NCI-H1694 (cell line): ENCODE measurements around the gene SRP68.
"Not testable (repeated sequence)": the region's sequence is repeated elsewhere in the genome, so short reads cannot be mapped to it uniquely, and the experiment has no call there.

Experiments
- DNase-seq: peaks from one replicate; lab custom pipeline; 2025; lab: John Stamatoyannopoulos, UW

SRP68 gene

DNA sequence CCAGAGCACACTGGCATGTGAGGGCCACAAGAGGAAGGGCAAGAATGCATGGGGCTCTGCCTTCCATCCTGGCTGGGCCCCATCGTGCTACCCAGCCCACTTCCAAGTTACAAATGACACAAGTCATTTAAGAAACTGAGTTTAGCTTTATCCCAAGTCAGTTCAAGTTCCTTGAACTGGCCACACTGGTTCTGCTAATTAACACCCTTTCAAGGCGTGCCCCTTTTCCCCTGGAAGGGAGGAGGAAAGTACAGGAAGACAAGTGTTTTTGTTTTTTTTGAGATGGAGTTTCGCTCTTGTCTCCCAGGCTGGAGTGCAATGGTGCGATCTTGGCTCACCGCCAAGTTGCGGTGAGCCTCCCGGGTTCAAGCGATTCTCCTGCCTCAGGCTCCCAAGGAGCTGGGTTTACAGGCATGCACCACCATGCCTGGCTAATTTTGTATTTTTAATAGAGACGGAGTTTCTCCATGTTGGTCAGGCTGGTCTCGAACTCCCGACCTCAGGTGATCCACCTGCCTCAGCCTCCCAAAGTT is 27.8 kb downstream of the SRP68 start:
- DNase-seq = not testable (repeated sequence)

DNA sequence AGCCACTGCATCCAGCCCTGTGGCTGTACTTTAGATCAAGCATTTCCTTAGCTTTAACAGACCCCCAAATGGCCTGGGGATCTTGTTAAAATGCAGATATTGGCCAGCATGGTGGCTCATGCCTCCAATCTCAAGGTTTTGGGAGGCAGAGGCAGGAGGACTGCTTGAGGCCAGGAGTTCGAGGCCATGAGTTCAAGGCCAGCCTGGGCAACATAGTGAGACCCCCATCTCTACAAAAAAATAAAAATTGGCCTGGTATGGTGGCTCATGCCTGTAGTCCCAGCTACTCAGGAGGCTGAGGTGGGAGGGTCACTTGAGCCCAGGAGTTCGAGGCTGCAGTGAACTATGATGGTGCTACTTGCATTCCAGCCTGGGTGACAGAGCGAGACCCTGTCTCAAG is 29.4 kb downstream of the SRP68 start:
- DNase-seq = not testable (repeated sequence)

DNA sequence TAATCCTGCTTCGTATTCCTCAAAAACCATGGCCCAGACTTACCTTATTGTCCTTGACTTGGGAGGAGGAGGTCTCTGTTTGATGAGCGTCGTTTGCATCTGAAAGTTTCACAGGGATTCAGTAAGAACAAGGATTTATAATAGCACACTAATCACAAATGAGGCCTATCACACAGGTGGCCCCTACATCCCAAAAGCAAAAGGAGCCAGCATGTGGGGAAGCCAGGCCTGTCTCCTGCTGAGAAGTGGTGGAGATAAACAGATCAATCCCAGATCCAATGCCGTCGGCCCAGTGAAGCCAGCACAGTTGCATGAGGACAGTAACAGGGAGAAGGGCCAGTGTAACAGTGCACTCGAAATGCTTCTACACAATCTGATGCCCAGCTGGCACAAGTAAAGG is 31.9 kb downstream of the SRP68 start:
- DNase-seq = no peak

DNA sequence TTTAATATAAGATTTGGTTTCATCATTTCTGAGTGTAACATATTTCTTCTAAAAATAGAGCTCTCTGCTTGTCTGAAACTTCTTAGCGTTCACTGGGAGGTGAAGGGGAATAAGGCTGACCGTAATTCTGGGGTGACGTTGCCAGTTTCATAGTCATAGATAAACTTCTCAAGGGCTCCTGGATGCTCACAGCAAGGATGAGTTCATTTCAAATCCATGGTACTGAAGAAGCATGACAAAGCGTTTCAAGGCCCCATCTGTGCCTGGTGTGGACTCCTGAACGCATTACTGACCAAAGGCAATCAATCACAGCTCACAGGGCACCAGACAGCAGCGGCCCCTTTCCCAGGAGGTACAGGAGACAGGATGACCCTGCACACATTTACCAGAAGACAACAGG is 33.2 kb downstream of the SRP68 start:
- DNase-seq = no peak

DNA sequence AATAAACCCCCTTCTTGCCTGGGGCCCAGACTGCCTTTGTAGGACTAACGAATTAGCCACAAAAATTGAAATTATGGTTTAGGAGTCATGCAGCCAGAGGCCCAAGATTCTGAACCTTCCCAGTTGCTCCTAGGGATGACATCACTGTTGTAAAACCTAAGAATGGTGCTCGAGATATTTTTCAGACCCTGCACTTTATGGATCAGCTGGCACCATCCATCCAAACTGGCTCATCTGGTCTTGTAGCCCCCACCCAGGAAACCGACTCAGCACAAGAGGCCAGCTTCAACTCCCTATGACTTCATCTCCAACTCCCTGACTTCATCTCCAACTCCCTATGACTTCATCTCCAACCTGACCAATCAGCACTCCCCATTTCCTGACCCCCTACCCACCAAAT is 34.3 kb downstream of the SRP68 start:
- no peak for DNase-seq

DNA sequence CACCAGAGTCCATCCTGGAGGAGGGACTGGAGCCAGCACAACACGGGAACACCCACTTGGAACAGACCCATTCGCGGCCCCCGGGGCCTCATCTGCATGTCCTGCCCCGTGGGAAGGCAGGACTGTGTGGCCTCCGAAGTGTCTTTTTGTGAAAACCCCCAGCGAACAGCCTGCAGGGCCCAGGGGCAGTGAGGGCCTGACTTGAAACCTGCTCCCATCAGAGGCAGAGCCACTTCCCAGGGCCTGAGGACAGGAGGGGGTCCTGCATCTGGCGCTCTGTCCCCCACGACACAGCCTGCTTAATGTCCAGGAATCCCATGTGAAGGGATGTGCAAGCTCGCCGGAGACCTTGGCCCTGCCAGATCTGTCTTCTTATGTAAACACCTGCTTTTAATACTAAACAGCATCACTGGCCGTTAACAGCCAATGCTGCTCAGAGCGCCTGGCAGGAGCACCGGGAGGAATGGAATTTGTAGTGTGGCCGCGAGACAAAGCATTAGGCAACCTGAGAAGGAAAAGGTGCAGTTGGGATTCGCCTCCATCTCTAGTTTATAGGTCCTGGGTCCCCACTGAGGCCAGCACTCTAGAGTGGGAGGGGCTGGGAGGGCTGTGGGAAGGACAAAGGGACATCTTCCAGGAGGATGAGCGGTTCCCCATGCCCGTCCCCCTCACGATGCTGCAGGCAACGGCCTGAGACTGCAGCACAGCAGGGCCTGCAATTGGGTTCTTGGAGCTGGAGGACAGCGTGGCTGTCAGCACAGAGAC is 35.6 kb downstream of the SRP68 start:
- DNase-seq = no peak

DNA sequence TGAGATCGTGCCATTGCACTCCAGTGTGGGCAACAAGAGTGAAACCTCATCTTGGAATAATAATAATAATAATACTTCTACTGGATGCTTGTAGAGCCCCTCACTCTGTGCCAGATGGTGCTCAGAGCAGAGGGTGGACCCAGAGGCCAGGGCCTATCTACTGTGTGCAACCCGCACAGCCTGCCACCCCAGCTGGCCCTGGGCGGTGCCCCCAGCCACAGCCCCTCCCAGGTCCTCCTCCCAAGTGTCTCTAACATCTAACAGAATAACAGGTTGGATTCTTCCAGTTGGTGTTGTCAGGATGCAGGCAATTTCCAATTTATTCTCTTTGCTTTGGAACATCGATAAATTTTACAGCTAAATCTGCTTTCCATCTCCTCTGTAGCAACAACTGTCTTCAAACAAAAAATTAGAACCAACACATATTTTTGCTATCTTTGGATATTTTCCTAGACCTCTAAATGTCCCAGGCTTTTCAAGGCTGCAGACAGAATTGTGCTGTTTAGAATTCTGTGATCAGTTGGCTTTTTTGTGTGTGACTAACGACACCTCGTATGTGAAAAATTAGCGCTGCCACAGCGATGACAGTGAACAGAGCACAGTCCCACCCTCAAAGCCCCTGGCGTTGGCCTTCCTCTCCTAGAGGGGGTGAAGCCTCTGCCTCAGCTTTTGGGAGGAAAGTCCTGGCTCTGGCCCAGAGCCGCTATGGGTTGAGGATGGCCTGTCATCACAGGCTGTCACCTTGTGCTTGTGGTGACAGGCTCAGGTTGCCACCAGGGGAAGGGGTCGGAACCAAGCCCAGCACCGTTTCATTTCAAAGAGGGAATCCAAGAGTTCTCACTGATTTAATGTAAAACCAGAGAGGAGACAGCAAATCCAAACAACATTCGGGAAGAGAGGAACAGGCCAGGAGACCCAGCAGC is 37.6 kb downstream of the SRP68 start:
- peak; percentile 27 for DNase-seq

DNA sequence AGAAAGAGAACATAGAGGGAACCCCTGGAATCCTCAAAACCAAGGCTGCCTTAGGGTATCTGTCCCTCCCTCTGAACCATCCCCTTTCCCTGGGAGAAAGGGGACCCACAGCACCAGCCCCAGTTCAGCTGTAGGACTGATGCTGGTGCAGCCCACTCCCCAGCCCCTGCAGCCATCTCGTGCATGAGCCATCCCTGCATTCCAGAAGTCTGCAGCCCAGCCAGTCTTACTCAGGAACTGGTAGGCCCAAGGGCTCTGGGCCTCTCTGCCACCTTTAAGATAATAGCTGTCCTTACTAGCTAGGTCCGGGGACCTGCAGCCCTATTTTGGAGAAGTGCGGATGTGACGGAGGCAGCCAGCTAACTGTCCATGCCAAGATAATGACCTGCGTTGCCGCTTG is 39.2 kb downstream of the SRP68 start:
- DNase-seq = no peak

DNA sequence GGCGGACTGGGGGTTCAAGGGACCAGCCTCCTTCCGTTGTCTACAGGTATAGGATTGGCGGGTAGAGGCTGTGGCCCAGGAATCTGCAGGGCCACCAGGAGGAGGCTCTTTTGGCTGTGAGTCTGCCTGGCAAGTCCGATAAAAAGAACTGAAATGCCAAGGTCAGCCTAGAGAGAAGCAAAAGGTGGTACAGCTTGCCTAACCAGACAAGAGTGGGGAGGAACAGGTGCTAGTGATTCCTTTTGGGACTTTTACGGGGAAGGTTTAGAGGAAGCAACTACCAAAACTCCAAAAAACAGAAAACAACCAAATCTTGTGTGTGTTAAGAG is 39.6 kb downstream of the SRP68 start:
- no peak for DNase-seq

DNA sequence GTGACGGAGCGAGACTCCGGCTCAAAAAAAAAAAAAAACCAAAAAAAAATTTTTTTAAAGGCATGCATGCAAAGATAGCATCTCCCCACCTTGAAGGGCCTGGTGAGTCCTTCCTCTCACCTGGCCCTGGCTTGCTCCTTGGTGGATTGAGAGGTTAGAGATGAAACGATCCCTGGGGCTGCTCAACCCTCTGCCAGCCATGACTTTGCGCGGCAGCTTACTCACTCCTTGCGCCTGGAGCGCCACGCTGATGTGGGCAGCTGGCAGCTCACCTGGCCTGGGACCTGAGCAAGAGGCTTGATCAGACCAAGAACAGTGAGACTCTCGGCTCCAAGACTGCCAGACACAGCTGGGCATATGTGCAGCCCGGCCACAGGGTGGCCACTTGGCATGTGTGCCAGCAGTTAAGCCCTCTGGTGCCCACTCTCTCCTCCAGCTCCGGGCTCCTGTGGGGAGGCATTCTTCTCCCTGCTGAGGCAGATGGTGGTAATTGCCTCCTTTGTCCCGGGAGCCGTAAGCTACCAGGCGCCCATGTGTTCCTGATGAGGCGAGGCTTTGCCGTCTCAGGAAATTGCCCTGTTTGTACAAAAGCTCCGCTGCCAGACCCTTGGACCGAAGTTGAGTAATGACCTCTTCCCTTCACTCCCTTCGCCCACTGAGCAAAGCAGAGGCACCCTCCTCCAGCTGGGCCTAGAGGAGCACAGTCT is 40.1 kb downstream of the SRP68 start:
- DNase-seq = no peak

DNA sequence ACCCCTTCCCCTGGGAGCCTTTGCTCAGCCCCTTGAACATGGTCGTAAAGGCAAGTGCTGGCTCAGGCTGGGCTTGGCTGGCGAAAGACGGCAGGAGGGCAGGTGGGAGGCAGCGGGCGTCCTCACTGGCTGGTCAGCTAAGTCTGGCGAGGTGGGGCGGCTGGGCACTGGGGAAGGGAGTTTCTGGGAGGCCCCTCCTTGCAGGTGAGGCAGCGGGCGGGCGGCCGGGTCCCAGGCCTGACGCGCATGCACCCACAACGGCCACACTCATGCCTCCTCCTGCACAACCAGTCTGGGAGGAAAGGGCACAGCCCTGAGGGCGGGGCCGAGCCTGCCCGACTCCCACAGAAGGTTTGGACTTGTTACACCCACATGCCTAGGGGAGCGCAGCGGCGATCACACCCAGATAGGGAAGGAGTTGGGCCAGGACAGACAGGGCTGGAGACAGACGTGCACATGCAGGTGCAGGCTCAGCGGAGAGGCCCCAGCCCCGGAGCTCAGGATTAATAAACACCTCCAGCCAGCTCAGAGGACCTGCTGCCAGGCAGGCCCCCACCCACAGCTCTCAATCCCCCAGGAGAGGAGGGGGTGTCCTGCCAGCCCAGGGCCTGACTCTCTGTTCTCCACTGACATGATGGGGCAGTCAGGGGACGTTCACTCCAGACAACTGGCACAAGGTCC is 45.0 kb downstream of the SRP68 start, which contains the start of gene EVPL:
TSS of gene EVPL (minus strand) at position 148 of the 681 bp plus-strand sequence. CDS start at position 40, 108 bp downstream.
- no peak for DNase-seq

DNA sequence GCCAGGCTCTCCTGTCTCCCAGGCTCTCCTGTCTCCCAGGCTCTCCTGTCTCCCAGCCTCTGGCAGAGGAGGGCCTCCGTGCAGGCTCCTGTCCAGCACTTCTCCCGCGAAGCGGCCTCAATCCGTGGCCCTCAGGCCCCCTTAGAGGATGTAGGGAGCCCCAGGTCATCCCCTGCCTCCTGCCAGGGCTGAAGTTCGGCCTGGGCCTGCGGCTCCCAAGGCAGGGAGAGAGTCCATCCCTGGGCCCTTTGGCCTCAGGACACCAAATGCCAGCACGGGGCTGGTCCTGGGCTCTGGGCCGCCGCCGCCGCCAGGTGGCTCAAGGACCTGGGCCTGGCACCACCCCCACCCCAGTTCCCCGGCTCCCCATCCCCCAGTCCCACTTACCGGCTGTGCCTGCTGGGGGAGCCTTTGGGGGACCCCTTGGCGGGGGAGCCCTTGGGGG is 45.6 kb downstream of the SRP68 start:
- no peak for DNase-seq

DNA sequence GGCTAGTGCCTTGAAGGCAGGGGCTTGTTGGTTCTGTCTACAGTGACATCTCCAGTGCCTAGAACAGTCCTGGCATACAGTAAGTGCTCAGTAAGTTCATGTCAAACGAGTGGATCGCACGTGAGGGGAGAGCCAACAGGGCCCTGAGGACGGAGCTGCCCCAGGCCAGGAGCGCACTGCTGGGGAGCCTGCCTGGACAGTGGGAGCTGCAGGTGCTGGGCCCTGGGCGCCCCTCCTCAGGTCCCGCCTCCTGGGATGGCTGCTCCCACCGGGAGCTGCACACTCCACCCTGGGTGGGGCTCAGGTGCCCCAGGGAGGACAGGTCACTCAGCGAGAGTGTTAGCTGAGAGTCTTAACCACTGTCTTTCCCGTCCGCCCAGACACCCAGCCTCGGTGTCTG is 47.0 kb downstream of the SRP68 start:
- DNase-seq = no peak

DNA sequence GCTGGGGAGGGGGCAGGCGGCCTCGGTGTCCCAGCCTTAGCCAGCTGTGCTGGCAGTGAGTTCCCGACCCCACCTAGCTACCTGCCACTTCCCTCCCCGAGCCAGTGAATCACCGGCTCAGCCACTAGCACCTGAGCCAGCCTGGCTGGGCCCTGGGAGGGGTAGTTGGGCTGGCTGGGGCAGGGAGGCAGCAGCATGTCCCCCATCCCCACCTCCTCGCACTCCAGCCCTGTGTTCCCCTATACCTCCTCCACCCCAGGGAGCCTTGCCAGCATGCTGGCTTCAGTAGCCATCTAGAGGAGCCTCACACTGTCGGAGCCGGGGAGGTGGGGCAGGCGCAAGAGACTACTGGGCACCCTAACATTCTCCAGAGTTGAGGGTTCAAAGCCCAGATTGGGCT is 48.0 kb downstream of the SRP68 start:
- no peak for DNase-seq

DNA sequence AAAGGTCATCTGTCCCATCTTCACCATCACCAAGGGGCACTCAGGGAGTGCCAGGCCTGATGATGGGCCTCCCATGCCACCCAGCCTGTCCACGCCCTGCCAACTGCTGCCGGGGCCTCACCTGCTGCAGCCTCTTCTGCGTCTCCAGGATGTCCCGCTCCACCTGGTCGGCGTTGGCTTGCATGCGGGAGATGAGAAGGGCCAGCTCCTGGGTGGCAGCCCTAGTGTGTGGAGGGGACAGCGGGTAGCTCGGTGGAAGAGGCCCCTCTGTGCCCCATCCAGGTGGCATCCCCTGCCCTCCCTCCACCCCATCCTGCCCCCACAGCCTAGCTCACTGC is 48.4 kb downstream of the SRP68 start:
- DNase-seq = no peak

DNA sequence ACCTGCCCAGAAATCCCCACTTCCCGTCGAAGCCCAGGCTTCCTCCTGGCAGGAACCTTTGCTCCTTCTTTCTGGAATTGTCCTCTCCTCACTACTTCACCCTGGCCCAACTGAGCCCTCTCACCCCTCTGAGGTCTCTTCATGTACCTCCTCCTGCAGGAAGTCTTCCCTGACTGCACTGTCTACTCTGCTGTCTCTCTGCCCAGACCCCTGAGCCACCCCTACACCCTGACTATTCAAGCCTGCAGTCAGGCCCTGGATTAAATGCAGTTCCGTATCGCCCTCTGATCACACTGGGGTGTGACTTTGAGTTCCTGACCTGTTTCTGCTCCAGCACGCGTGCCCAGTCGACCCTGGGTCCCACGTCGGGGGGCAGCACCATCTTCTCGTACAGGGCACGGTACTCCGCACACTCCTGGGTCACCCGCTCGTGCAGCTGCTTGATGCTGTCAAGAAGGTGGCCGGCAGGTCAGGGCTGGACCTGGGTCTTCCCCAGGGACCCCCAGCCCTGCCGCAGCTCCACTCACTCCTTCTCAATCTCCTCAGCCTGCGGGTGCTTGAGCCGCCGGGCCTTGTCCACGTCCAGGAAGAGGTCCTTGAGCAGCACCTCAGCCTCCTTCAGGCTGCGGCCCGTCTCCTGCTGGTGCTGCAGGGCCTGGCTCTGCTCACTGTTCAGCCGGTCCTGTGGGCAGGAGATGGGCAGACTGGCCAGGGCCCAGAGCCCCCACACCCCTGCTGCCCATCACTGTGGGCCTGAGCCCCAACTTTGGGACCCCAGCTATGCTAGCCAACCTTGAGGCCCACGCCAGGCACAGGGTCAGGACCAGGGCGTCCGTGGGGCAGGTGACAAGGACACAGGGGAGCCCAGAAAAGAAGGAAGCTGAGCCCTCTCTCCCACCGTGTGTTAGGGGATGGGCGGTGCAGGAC is 49.1 kb downstream of the SRP68 start:
- no peak for DNase-seq

DNA sequence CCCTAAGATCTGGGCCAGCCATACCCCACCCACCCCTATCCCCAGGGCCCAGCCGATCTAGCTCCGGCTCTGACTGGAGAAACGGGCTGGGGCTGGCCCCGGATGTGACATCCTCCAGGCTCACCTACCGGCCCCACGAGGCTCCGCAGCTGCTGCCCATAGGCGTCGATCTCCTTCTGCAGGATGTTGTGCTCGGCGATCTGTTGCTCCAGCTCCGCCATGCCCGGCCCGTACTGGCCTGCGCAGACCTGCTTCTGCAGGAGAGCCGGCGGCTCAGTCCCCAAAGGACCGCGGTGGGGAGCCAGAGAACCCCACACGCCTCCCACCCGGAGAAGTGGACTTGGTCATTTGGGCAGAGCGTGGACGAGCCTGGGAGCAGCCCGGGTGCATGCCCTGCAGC is 50.0 kb downstream of the SRP68 start:
- no peak for DNase-seq

DNA sequence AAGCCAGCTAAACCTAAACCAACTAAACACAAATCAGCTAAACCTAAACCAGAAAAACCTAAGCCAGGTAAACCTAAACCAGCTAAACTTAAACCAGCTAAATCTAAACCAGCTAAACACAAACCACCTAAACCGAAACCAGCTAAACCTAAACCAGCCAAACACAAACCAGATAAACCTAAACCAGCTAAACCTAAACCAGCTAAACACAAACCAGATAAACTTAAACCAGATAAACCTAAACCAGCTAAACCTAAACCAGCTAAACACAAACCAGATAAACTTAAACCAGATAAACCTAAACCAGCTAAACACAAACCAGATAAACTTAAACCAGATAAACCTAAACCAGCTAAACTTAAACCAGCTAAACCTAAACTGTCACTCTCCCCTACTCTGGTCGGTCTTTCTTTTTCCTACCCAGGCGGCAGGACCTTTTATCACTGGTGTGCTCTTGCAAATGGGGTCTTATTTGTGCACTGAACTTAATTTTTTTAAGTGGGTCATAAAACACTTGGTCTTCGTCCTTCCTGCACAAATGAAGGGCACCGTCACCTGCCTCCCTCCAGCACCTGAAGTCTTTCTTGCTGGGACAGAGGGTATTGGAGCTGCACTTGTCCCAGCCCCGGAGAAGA is 52.4 kb downstream of the SRP68 start:
- DNase-seq = no peak

DNA sequence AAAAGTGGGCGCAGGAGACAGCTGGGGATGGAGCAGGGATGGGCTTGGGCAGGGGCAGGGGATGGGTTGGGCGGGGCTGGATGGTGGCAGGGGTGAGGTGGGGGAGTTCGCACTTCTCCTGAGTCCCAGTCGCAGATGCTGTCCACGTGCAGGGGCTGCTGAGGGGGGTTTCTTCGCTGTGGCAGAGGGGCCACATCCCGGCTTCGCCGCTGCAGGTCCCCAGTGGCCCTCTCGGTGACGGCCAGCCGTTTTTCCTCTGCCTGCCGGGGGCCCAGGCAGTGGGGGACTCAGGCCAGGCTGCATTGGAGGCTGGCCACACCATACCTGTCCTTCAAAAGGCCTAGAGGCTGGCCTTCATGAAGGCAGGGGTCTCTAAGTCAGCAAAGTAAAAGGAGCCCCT is 53.5 kb downstream of the SRP68 start:
- no peak for DNase-seq

DNA sequence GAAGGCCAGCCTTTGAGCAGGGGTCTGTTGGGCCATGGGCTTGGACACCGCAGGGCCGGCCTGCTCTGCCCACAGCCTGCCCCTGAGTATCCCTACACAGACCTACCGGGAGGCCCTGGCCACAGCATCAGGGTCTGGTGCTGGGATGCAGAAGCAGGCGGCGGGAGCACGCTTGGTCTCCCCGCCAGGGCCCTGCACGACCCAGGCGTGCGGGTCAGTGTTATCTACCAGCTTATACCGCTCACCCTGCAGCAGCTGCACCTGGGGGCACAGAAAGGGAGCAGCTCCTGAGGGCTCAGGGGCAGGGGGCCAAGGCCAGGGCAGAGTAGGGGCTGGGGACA is 54.0 kb downstream of the SRP68 start:
- DNase-seq = no peak
